ENCODE results near the gene NR5A1.

The NR5A1 gene

DNA sequence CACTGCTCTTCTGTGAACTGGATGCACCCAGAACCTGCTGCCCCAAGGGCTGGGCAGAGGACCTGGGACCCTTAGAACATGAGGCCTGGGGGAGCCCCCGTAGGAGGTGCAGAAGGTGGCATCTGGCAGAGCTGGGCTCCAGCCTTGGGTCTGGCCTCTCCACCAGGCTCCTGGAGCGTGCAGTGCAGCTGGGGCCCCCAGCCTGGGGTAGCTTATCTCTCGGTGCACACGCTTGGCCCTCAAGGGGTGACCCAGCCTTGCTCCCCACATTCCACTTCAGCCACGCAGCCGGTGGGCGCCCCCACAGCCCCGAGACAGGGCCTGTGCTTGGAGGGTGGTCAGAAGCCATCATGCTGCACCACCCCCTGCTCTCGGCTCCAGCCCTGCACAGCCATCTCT, 5.6 kb upstream of the NR5A1 start:
- H3K4me3 ChIP-seq (ENCODE audit: low read length, poor library complexity, severe bottlenecking): no peak overlapping the region
- H3K9ac ChIP-seq (ENCODE audit: low read depth, low read length, poor library complexity, severe bottlenecking): no peak overlapping the region
- no peaks in the 10 kb centered on the region for H4K20me1 ChIP-seq (ENCODE audit: insufficient read depth, low read length, poor library complexity, severe bottlenecking)
- no peaks in the 10 kb centered on the region for H3K27me3 ChIP-seq (ENCODE audit: insufficient read depth, low read length, poor library complexity, severe bottlenecking)
- no peaks in the 10 kb centered on the region for H3K9me2 ChIP-seq (replicated peaks; ENCODE audit: low read depth, low read length)
- no peaks in the 10 kb centered on the region for H3K79me2 ChIP-seq (ENCODE audit: insufficient read depth, low read length)
- peaks cover 2% of the 10 kb centered on the region for H3K4me1 ChIP-seq (ENCODE audit: insufficient read depth, low read length, poor library complexity, severe bottlenecking)
- H3K36me3 ChIP-seq (ENCODE audit: insufficient read depth, low read length): no peaks in the 10 kb centered on the region
- H3F3A ChIP-seq (ENCODE audit: low read depth): no peaks in the 10 kb centered on the region
- no peak overlapping the region for H3K4me2 ChIP-seq (ENCODE audit: low read depth, low read length, poor library complexity, severe bottlenecking)
- no peak for TF ChIP-seq EZH2phosphoT487 (IDR thresholded peaks at IDR 0.05; ENCODE audit: borderline replicate concordance)
- TF ChIP-seq, protein P1, sequence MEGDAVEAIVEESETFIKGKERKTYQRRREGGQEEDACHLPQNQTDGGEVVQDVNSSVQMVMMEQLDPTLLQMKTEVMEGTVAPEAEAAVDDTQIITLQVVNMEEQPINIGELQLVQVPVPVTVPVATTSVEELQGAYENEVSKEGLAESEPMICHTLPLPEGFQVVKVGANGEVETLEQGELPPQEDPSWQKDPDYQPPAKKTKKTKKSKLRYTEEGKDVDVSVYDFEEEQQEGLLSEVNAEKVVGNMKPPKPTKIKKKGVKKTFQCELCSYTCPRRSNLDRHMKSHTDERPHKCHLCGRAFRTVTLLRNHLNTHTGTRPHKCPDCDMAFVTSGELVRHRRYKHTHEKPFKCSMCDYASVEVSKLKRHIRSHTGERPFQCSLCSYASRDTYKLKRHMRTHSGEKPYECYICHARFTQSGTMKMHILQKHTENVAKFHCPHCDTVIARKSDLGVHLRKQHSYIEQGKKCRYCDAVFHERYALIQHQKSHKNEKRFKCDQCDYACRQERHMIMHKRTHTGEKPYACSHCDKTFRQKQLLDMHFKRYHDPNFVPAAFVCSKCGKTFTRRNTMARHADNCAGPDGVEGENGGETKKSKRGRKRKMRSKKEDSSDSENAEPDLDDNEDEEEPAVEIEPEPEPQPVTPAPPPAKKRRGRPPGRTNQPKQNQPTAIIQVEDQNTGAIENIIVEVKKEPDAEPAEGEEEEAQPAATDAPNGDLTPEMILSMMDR (conservative IDR thresholded peaks at IDR 0.05; ENCODE audit: low read length): no peak
- H2AFZ ChIP-seq (ENCODE audit: low read length): no peak overlapping the region
- H3K9me3 ChIP-seq (ENCODE audit: insufficient read depth, low read depth, low read length): no peaks in the 10 kb centered on the region

DNA sequence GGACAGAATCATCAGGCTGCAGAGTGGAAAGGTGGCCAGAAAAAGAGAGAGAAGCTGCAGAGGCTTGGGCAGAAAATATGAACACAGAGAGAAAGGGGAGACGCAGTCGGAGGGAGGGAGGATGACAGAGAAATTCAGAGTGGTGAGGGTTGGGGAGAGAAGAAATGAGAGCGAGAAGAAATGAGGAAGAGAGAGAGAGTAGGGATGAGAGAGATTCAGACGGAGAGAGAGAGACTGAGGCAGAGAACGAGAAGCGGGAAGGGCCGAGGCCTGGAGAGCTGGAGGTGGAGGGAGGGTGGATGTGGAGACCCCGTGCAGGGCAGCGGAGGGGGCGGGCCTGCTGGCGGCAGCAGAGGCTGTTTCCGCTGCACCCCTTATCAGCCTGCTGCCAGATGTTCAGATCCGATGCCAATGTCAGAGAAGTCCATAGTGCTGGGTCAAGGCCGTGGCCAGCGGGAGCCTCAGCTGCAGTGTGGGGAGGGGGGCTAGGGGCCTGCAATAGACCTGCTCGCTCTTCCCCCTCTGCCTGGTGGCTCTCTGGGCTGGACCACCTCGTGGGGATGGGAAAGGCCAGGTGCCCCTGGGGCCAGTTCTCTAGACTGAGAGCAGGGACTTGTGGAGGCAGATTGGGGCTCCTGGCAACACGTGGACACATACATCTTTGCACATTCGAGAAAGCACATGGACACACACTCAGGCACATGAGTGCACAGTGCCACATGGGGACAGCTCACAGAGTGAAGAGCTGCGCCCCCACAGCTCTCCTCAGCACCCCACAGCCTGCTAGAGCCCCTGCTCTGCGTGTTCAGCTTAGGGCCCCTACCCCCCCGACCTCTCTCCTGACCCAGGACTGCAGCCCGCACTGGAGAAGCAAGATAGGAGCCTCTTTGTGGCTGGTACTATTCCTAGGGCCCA, 4.9 kb upstream of the NR5A1 start:
- Histone ChIP-seq H3K4me3 (ENCODE audit: low read length, poor library complexity, severe bottlenecking) (no peak overlapping the region), H3F3A (ENCODE audit: low read depth) (no peaks in the 10 kb centered on the region), H3K9me2 (replicated peaks; ENCODE audit: low read depth, low read length) (no peaks in the 10 kb centered on the region), H2AFZ (ENCODE audit: low read length) (no peak overlapping the region), H3K9ac (ENCODE audit: low read depth, low read length, poor library complexity, severe bottlenecking) (no peak overlapping the region), H3K4me1 (ENCODE audit: insufficient read depth, low read length, poor library complexity, severe bottlenecking) (no peaks in the 10 kb centered on the region), H3K4me2 (ENCODE audit: low read depth, low read length, poor library complexity, severe bottlenecking) (no peak overlapping the region), H3K79me2 (ENCODE audit: insufficient read depth, low read length) (no peaks in the 10 kb centered on the region), H3K36me3 (ENCODE audit: insufficient read depth, low read length) (no peaks in the 10 kb centered on the region), H3K9me3 (ENCODE audit: insufficient read depth, low read depth, low read length) (no peaks in the 10 kb centered on the region), H3K27me3 (ENCODE audit: insufficient read depth, low read length, poor library complexity, severe bottlenecking) (no peaks in the 10 kb centered on the region), H4K20me1 (ENCODE audit: insufficient read depth, low read length, poor library complexity, severe bottlenecking) (no peaks in the 10 kb centered on the region)
- TF ChIP-seq, protein P1 (conservative IDR thresholded peaks at IDR 0.05; ENCODE audit: low read length): no peak
- no peak for TF ChIP-seq EZH2phosphoT487 (IDR thresholded peaks at IDR 0.05; ENCODE audit: borderline replicate concordance)

DNA sequence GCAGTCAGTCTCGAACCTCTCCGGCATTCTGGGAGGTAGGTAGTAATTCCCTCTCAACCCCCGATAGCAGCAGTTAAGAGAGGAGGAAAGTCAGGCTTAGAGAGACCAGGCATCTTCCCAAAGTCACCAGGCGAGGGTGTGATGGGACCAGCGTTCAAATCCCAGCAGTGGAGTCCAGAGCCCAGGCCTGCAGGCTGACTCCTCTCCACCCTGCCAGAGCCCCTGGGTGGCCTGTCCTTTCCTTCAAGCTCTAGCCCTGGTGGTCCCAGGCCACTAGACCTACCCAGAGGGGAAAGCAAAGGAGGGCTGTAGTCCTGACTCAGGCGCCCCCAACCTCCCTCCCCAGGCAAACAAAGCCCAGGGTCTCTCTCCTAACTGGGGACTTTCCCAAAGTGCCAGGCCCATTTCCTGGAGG, 4.2 kb upstream of the NR5A1 start:
- no peaks in the 10 kb centered on the region for H4K20me1 ChIP-seq (ENCODE audit: insufficient read depth, low read length, poor library complexity, severe bottlenecking)
- no peak overlapping the region for H3K4me3 ChIP-seq (ENCODE audit: low read length, poor library complexity, severe bottlenecking)
- H3K4me2 ChIP-seq (ENCODE audit: low read depth, low read length, poor library complexity, severe bottlenecking): no peak overlapping the region
- no peaks in the 10 kb centered on the region for H3K4me1 ChIP-seq (ENCODE audit: insufficient read depth, low read length, poor library complexity, severe bottlenecking)
- no peaks in the 10 kb centered on the region for H3K9me3 ChIP-seq (ENCODE audit: insufficient read depth, low read depth, low read length)
- H3K27me3 ChIP-seq (ENCODE audit: insufficient read depth, low read length, poor library complexity, severe bottlenecking): no peaks in the 10 kb centered on the region
- H3K9ac ChIP-seq (ENCODE audit: low read depth, low read length, poor library complexity, severe bottlenecking): no peak overlapping the region
- no peak for TF ChIP-seq EZH2phosphoT487 (IDR thresholded peaks at IDR 0.05; ENCODE audit: borderline replicate concordance)
- TF ChIP-seq, protein P1 (conservative IDR thresholded peaks at IDR 0.05; ENCODE audit: low read length): no peak
- no peaks in the 10 kb centered on the region for H3F3A ChIP-seq (ENCODE audit: low read depth)
- H3K36me3 ChIP-seq (ENCODE audit: insufficient read depth, low read length): no peaks in the 10 kb centered on the region
- no peaks in the 10 kb centered on the region for H3K79me2 ChIP-seq (ENCODE audit: insufficient read depth, low read length)
- no peaks in the 10 kb centered on the region for H3K9me2 ChIP-seq (replicated peaks; ENCODE audit: low read depth, low read length)
- H2AFZ ChIP-seq (ENCODE audit: low read length): no peak overlapping the region
